GM12892 (cell line): ENCODE data around the gene ARHGAP15.

Experiments
- POLR2A ChIP-seq: IDR thresholded peaks from 2 replicates; pipeline ENCODE4 v1.6.1; 2011; ENCODE audit warnings: low read depth, low read length, control low read depth
- POLR2AphosphoS5 ChIP-seq: IDR thresholded peaks from 2 replicates; pipeline ENCODE4 v1.6.1; 2011; ENCODE audit warnings: low read depth, low read length, control low read depth
- TAF1 ChIP-seq: IDR thresholded peaks from 2 replicates; pipeline ENCODE4 v1.6.1; 2011; ENCODE audit warnings: low read depth, mild to moderate bottlenecking, control low read depth, low read length, borderline replicate concordance

- TF ChIP-seq POLR2A: no peak
- TF ChIP-seq POLR2AphosphoS5: no peak
- TF ChIP-seq TAF1: no peak
Observed at GRCh38 chr2:143398781-143399180, 269.6 kb downstream of the ARHGAP15 start.
